HFF-Myc (cell line): Measurements from ENCODE around the gene SCARF2.

ENCODE experiments used
- DNase-seq: peaks from one replicate; pipeline ENCODE4 v3.0.0-alpha.2; 2011; ENCODE audit warnings: low read depth; ENCODE audit errors: extremely low read depth
- H3K4me3 ChIP-seq: replicated peaks from 2 replicates; pipeline ENCODE4 v1.5.1; 2011; ENCODE audit warnings: low read depth, mild to moderate bottlenecking, control low read depth, low read length
- CTCF ChIP-seq: IDR thresholded peaks from 2 replicates; pipeline ENCODE4 v1.5.1; 2012; ENCODE audit warnings: mild to moderate bottlenecking, low read depth, low read length, control low read depth; ENCODE audit errors: missing control alignments

The SCARF2 gene

DNA sequence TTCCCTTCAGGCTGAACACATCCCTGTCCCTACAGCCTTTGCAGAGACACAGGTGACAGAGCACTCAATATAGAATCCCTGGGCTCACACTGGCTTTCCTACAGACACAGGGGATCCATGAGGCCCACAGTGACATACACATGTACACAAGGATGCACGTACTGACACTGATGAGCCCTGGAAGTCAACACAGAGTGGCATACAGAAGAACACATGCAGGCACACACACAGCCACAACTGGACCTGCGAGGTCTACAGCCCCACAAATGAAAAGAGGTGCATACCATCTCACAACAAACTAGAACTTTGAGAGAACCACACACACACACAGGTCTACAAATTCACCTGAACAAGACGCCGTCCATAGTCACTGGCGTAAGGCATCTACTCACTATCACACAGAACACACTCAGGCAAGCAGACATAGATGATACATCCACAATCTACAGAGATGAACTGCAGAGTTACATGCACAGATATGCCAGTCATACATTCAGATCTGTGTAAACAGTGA is 47.2 kb downstream of the SCARF2 start:
- H3K4me3 ChIP-seq = no peak overlapping the region
- no peak for TF ChIP-seq CTCF
- no peak for DNase-seq

DNA sequence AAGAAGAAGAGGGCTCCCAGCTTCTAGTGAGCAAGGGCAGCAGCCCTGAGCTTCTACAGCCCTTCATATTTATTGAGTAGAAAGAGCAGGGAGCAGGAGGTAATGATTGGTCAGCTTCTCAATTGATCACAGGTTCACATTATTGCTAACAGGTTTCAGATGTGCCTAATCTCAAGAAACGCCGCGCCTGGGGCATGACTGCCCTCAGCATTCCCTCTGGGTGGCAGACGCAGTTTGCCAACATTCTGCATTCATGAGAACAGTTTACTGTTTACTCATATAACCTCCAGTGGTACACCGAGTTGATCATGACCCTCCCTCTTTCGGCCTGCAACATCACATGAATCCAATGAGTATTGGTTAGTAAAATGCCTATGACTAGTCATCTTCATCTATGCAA is 48.3 kb downstream of the SCARF2 start:
- TF ChIP-seq CTCF = no peak
- no peak for DNase-seq
- no peak overlapping the region for H3K4me3 ChIP-seq

DNA sequence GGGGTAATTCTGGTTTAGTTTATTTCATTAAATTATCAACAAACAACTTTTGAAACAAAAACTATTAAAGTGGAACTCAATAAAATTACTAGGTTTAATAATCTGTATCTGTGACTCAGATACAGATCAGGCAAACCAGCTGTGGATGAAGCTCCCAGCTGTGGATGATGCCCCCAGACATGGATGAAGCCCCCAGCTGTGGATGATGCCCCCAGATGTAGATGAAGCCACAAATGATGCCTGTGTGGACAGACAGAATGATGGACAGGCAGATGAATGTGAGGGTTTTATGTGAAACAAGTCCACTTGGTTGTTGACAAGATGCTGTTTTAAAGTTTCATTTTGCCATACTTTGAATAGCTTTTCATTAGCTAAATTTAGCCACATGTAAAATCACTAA is 49.4 kb downstream of the SCARF2 start:
- TF ChIP-seq CTCF = no peak
- H3K4me3 ChIP-seq = no peak overlapping the region
- DNase-seq = no peak

- no peak for TF ChIP-seq CTCF
- no peak overlapping the region for H3K4me3 ChIP-seq
- no peak for DNase-seq
Measured at GRCh38 chr22:20386972-20387371, 50.7 kb downstream of the SCARF2 start.

DNA sequence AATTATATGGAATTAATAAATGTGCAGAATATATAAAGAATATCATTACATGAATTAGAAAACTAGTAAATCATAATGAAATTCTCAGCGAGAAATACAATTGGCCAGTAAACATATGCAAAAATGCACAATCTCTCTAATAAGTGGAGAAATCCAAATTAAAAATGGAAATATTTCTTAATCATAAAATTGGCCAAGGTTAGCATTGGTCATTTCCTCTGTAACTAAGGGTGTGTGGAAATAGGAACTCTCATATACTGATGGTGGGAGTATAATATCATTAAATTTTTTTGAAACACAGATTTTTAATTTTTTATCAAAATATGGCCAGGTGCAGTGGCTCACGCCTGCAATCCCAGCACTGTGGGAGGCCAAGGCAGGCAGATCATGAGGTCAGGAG is 51.3 kb downstream of the SCARF2 start:
- H3K4me3 ChIP-seq = no peak overlapping the region
- TF ChIP-seq CTCF = no peak
- no peak for DNase-seq

DNA sequence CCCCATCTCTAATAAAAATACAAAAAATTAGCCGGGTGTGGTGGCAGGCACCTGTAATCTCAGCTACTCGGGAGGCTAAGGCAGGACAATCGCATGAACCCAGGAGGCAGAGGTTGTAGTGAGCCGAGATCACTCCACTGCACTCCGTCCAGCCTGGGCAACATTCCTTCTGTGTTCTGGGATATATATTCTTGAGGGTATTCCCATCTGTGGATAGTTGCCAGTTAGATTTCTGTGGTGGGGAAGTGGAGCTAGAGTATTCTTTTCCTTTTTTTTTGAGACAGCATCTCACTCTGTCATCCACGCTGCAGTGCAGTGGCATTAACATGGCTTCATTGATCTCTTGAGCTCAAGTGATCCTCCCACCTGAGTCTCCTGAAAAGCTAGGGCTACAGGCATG is 52.8 kb downstream of the SCARF2 start:
- TF ChIP-seq CTCF = no peak
- DNase-seq = no peak
- H3K4me3 ChIP-seq = no peak overlapping the region

- no peak for DNase-seq
- TF ChIP-seq CTCF = no peak
Measured at GRCh38 chr22:20384171-20384570, 53.5 kb downstream of the SCARF2 start.

More at GRCh38 chr22:20384171-20384570, 53.5 kb downstream of the SCARF2 start:
- no peak overlapping the region for H3K4me3 ChIP-seq
